DMS 273 (cell line): ENCODE data around the gene HHAT.
"Not testable (repeated sequence)": the region's sequence is repeated elsewhere in the genome, so short reads cannot be mapped to it uniquely, and the experiment has no call there.

ENCODE experiments used
- DNase-seq: peaks from one replicate; lab custom pipeline; 2025; ENCODE audit not compliant: unreplicated experiment; lab: John Stamatoyannopoulos, UW

Gene HHAT

GRCh38 chr1:210627755-210628154, 299.1 kb downstream of the HHAT start:
- DNase-seq, result peak; percentile 34

GRCh38 chr1:210629276-210629675, 300.6 kb downstream of the HHAT start:
- DNase-seq, result no peak

GRCh38 chr1:210631399-210631798, 302.7 kb downstream of the HHAT start:
- DNase-seq, result no peak

- DNase-seq, result no peak
Measured at GRCh38 chr1:210633140-210633539, 304.4 kb downstream of the HHAT start.

GRCh38 chr1:210633636-210634035, 304.9 kb downstream of the HHAT start:
- no peak for DNase-seq

GRCh38 chr1:210635108-210635507, 306.4 kb downstream of the HHAT start:
- DNase-seq, result no peak

GRCh38 chr1:210641582-210641981, 312.9 kb downstream of the HHAT start:
- DNase-seq, result no peak

- no peak for DNase-seq
Measured at GRCh38 chr1:210645582-210646257, 317.0 kb downstream of the HHAT start.

GRCh38 chr1:210646258-210646616, 317.5 kb downstream of the HHAT start:
- no peak for DNase-seq

GRCh38 chr1:210647406-210648333, 319.0 kb downstream of the HHAT start:
- peak; percentile 92 for DNase-seq

- no peak for DNase-seq
Measured at GRCh38 chr1:210648588-210649269, 320.0 kb downstream of the HHAT start.

GRCh38 chr1:210650403-210650802, 321.7 kb downstream of the HHAT start:
- no peak for DNase-seq

GRCh38 chr1:210652329-210652954, 323.7 kb downstream of the HHAT start:
- no peak for DNase-seq

- peak; percentile 24 for DNase-seq
Measured at GRCh38 chr1:210653771-210654170, 325.1 kb downstream of the HHAT start.

GRCh38 chr1:210654176-210654981, 325.7 kb downstream of the HHAT start:
- DNase-seq, result peak; percentile 33

- DNase-seq, result no peak
Measured at GRCh38 chr1:210655511-210655910, 326.8 kb downstream of the HHAT start.

GRCh38 chr1:210657806-210658205, 329.1 kb downstream of the HHAT start:
- no peak for DNase-seq

GRCh38 chr1:210661520-210661919, 332.8 kb downstream of the HHAT start:
- DNase-seq, result not testable (repeated sequence)

- DNase-seq, result peak; percentile 26
Measured at GRCh38 chr1:210662291-210663050, 333.8 kb downstream of the HHAT start.
